K562 (cell line): Measurements from ENCODE around the gene FHDC1. TPM values are rescaled to one million over a fixed set of nuclear protein-coding genes. Genes with fewer than 3 reads are reported as not detected.

ENCODE experiments used
- ATAC-seq: fragments of 200-7000 bp; cut with Tn5 transposase; 3 replicates; pipeline ENCODE4 v1.9.1; 2020; ENCODE audit warnings: moderate library complexity
- BruUV-seq: library from RNA; stranded (reverse); fragments of 400-500 nt; replicated peaks from 2 replicates; lab custom pipeline; 2021; lab: Mats Ljungman, UMichigan
- CTCF ChIA-PET: fragments of 300-600 bp; formaldehyde crosslinking; extraction: SDS; loops from one replicate; lab custom pipeline; 2021; ENCODE audit warnings: low intra/inter-chr PET ratio; lab: Yijun Ruan, JAX
- POLR2A ChIA-PET: fragments of 300-600, 350-650 bp; sonication (Branson Sonifier 250); formaldehyde crosslinking; extraction: SDS; loops from one replicate; lab custom pipeline; 2021; ENCODE audit warnings: antibody characterized with exemption, inconsistent platforms; lab: Yijun Ruan, JAX
- DNase-seq, 4 experiments: peaks; one replicate each; pipeline versions ENCODE4 v3.0.0 to v3.0.0-alpha.2; 2011 to 2018; ENCODE audit warnings: low spot score in 3 of 4, mixed read lengths in 3 of 4; ENCODE audit errors: extremely low read depth in 1 of 4
- FAIRE-seq: peaks from 2 replicates; lab custom pipeline; 2011; peaks lifted over from hg19 to GRCh38; lab: Jason Lieb, UNC
- H2AFZ ChIP-seq: 2 replicates; pipeline ENCODE4 v1.6.0; 2011; ENCODE audit warnings: low read depth, low read length, control low read depth, inconsistent platforms
- H3K27ac ChIP-seq: fragments of 200-600 bp; 3 replicates; pipeline ENCODE4 v1.8.0; 2011; ENCODE audit warnings: low read depth, mild to moderate bottlenecking, control low read depth, inconsistent platforms, low read length, moderate library complexity, mixed read lengths; ENCODE audit errors: extremely low read depth
- H3K27me3 ChIP-seq, 2 experiments: fragments of 300-600 bp in 1 of 2; 2 replicates in 1 of 2; 3 replicates in 1 of 2; pipeline versions ENCODE4 v1.6.0 to v1.8.0; 2011; ENCODE audit warnings: inconsistent platforms in 2 of 2, low read length in 2 of 2, mild to moderate bottlenecking in 1 of 2, mixed read lengths in 1 of 2, moderate library complexity in 1 of 2; ENCODE audit not compliant: control insufficient read depth in 2 of 2, insufficient read depth in 2 of 2
- H3K36me3 ChIP-seq: fragments of 300-600 bp; 3 replicates; pipeline ENCODE4 v1.8.0; 2011; ENCODE audit warnings: mild to moderate bottlenecking, low read length, inconsistent platforms; ENCODE audit not compliant: control insufficient read depth, insufficient read depth
- H3K4me1 ChIP-seq, 2 experiments: fragments of 200-600 bp in 1 of 2; replicated peaks in 1 of 2; 2 replicates in 1 of 2; 3 replicates in 1 of 2; pipeline versions ENCODE4 v1.5.1 to v1.8.0; 2011; ENCODE audit warnings: inconsistent platforms in 2 of 2, low read length in 2 of 2, mild to moderate bottlenecking in 1 of 2, mixed read lengths in 1 of 2, moderate library complexity in 1 of 2; ENCODE audit not compliant: control insufficient read depth in 2 of 2, insufficient read depth in 2 of 2
- H3K4me2 ChIP-seq: 2 replicates; pipeline ENCODE4 v1.6.1; 2011; ENCODE audit warnings: low read length, control low read depth, inconsistent platforms, mixed read lengths; ENCODE audit not compliant: insufficient read depth
- H3K4me3 ChIP-seq: fragments of 200-600 bp; sonication (generic), shearing (Covaris generic); 2 replicates; pipeline ENCODE4 v1.5.1; 2016; ENCODE audit warnings: control low read depth, inconsistent platforms
- H3K79me2 ChIP-seq: fragments of 200-600 bp; 3 replicates; pipeline ENCODE4 v1.8.0; 2011; ENCODE audit warnings: low read length, inconsistent platforms; ENCODE audit not compliant: control insufficient read depth, insufficient read depth
- H3K9ac ChIP-seq, 2 experiments: 2 replicates each; pipeline versions ENCODE4 v1.6.0 to v1.6.1; 2011; ENCODE audit warnings: low read depth in 2 of 2, low read length in 2 of 2, control low read depth in 1 of 2, inconsistent platforms in 1 of 2, mild to moderate bottlenecking in 1 of 2, mixed read lengths in 1 of 2; ENCODE audit not compliant: insufficient read depth in 1 of 2
- H3K9me1 ChIP-seq: one replicate; pipeline ENCODE4 v1.6.0; 2011; ENCODE audit warnings: inconsistent platforms, mild to moderate bottlenecking, low read length, moderate library complexity; ENCODE audit not compliant: control insufficient read depth, insufficient read depth
- H3K9me3 ChIP-seq: replicated peaks from 2 replicates; pipeline ENCODE4 v1.5.1; 2011; ENCODE audit warnings: low read depth, low read length, inconsistent platforms; ENCODE audit not compliant: control insufficient read depth, insufficient read depth
- H4K20me1 ChIP-seq: replicated peaks from 2 replicates; pipeline ENCODE4 v1.6.1; 2011; ENCODE audit warnings: low read length, inconsistent platforms, mixed read lengths; ENCODE audit not compliant: control insufficient read depth, insufficient read depth
- CBX8 ChIP-seq: fragments of 200-600 bp; sonication (generic); IDR thresholded peaks from 2 replicates; pipeline ENCODE4 v1.6.1; 2012; ENCODE audit warnings: borderline replicate concordance, mixed run types, low read depth, mild to moderate bottlenecking, moderate library complexity, mixed read lengths, low read length, control low read depth, inconsistent platforms; ENCODE audit not compliant: poor library complexity, severe bottlenecking; ENCODE audit errors: extremely low read depth
- DPF2 ChIP-seq: fragments of 450-650 bp; IDR thresholded peaks from 2 replicates; pipeline ENCODE4 v1.6.1; 2016
- GABPB1 ChIP-seq: sonication (generic); formaldehyde crosslinking; IDR thresholded peaks from 2 replicates; pipeline ENCODE4 v1.8.0; 2022; ENCODE audit warnings: mild to moderate bottlenecking, missing genetic modification reagents
- HDAC8 ChIP-seq: fragments of 450-650 bp; IDR thresholded peaks from 2 replicates; pipeline ENCODE4 v1.6.1; 2016; ENCODE audit warnings: mild to moderate bottlenecking, missing genetic modification characterization, moderate library complexity, missing compliant biosample characterization
- JUNB ChIP-seq: fragments of 450-650 bp; formaldehyde crosslinking; conservative IDR thresholded peaks from 2 replicates; pipeline ENCODE4 v1.4.0; 2020; ENCODE audit warnings: mild to moderate bottlenecking
- KDM4B ChIP-seq, 2 experiments: fragments of 450-650 bp in 1 of 2; sonication (generic) in 1 of 2; IDR thresholded peaks; 2 replicates each; pipeline ENCODE4 v1.6.1; 2016 to 2017; ENCODE audit warnings: borderline replicate concordance in 2 of 2, antibody characterized with exemption in 1 of 2, low read depth in 1 of 2, mild to moderate bottlenecking in 1 of 2
- MAX ChIP-seq: sonication (generic); formaldehyde crosslinking; IDR thresholded peaks from 2 replicates; pipeline ENCODE4 v1.9.0; 2022; ENCODE audit warnings: mild to moderate bottlenecking, missing genetic modification reagents
- MEIS2 ChIP-seq: fragments of 450-650 bp; IDR thresholded peaks from 2 replicates; pipeline ENCODE4 v1.6.1; 2014; ENCODE audit warnings: mild to moderate bottlenecking; ENCODE audit not compliant: partially characterized antibody
- NFIC ChIP-seq: fragments of 450-650 bp; IDR thresholded peaks from 2 replicates; pipeline ENCODE4 v1.6.1; 2017; ENCODE audit warnings: mild to moderate bottlenecking, inconsistent platforms
- PURB ChIP-seq: sonication (generic); formaldehyde crosslinking; IDR thresholded peaks from 2 replicates; pipeline ENCODE4 v1.9.0; 2021; ENCODE audit warnings: low read depth, mild to moderate bottlenecking, missing genetic modification reagents
- RUNX1 ChIP-seq: sonication (generic); IDR thresholded peaks from 2 replicates; pipeline ENCODE4 v1.6.1; 2016; ENCODE audit warnings: antibody characterized with exemption, low read depth
- SAFB ChIP-seq: fragments of 200-400 bp; formaldehyde crosslinking; IDR thresholded peaks from 2 replicates; pipeline ENCODE4 v1.6.1; 2017; ENCODE audit warnings: low read depth, low read length, borderline replicate concordance
- SIN3A ChIP-seq, 2 experiments: fragments of 150-350 bp in 1 of 2; IDR thresholded peaks; 2 replicates each; pipeline ENCODE4 v1.6.1; 2011 to 2016; ENCODE audit warnings: borderline replicate concordance in 2 of 2, low read depth in 2 of 2, low read length in 2 of 2, mild to moderate bottlenecking in 2 of 2, moderate library complexity in 2 of 2; ENCODE audit not compliant: control insufficient read depth in 1 of 2
- SLC30A9 ChIP-seq: fragments of 250-450 bp; sonication (Bioruptor Pico); IDR thresholded peaks from 2 replicates; pipeline ENCODE4 v1.8.0; 2022; ENCODE audit warnings: mild to moderate bottlenecking, moderate library complexity
- SNRNP70 ChIP-seq: fragments of 200-400 bp; formaldehyde crosslinking; optimal IDR thresholded peaks from 2 replicates; pipeline ENCODE3; 2017; ENCODE audit warnings: low read depth, low read length
- SUPT5H ChIP-seq: fragments of 450-650 bp; IDR thresholded peaks from 2 replicates; pipeline ENCODE4 v1.6.1; 2016
- ZFX ChIP-seq: sonication (generic); formaldehyde crosslinking; IDR thresholded peaks from 2 replicates; pipeline ENCODE4 v1.8.0; 2022; ENCODE audit warnings: mild to moderate bottlenecking, missing genetic modification reagents, moderate library complexity
- ZNF280A ChIP-seq: fragments of 450-650 bp; IDR thresholded peaks from 2 replicates; pipeline ENCODE4 v1.6.1; 2018; ENCODE audit warnings: mild to moderate bottlenecking, low read depth; ENCODE audit not compliant: partially characterized antibody
- ZNF354B ChIP-seq: fragments of 250-450 bp; sonication (Bioruptor Pico); IDR thresholded peaks from 2 replicates; pipeline ENCODE4 v1.4.0; 2020
- ZNF655 ChIP-seq: fragments of 250-450 bp; sonication (Bioruptor Pico); IDR thresholded peaks from 2 replicates; pipeline ENCODE4 v1.5.0; 2021
- WGBS: fragments of 100-300 bp; shearing (Covaris generic); methylation state at CpG from one replicate; pipeline ENCODE4 v1.1.6; 2016; ENCODE audit warnings: low coverage, mixed read lengths; ENCODE audit not compliant: insufficient coverage; ENCODE audit errors: missing lambda C conversion rate; 5-methylcytosine and 5-hydroxymethylcytosine counted together
- in situ Hi-C: fragments of 300-500 bp; cut with MboI; formaldehyde crosslinking; loops from 4 replicates; pipeline ENCODE4 v1.15.0; 2018; ENCODE audit warnings: inconsistent platforms, mixed read lengths
- intact Hi-C: fragments of 100-400 bp; cut with micrococcal nuclease; formaldehyde crosslinking; loops from 2 replicates; pipeline ENCODE4 v1.14.2; 2022
- polyA plus RNA-seq, 8 experiments: library from polyadenylated mRNA; depleted of rRNA in 4 of 8; stranded (reverse) in 5 of 8; unstranded in 3 of 8; fragments of >200 nt; fragmentation: Nextera tagmentation in 2 of 8; fragmentation: Illumina TruSeq in 1 of 8; extraction: Ambion mirVana in 2 of 8; extraction: Trizol in 1 of 8; gene quantifications; 2 replicates each; pipeline versions ENCODE4 v1.2.1 to v1.2.3, GENCODE V29; 2011 to 2014; ENCODE audit warnings: inconsistent platforms in 1 of 8, missing spikeins in 1 of 8
- total RNA-seq, 7 experiments: library from RNA; depleted of rRNA in 6 of 7; stranded (reverse); fragments of >200 nt in 6 of 7; fragmentation: Illumina TruSeq in 2 of 7; extraction: Trizol in 2 of 7; gene quantifications; 2 replicates each; pipeline versions ENCODE4 v1.2.1 to v1.2.3, GENCODE V29; 2011 to 2021; ENCODE audit warnings: low replicate concordance in 1 of 7

The FHDC1 gene
- total and polyA plus RNA-seq, 9 of the 15 experiments (the other 6 are each of a cell fraction or from before 2014, with no cell fraction given): 0.01 to 0.43 (median 0.07) TPM

DNA sequence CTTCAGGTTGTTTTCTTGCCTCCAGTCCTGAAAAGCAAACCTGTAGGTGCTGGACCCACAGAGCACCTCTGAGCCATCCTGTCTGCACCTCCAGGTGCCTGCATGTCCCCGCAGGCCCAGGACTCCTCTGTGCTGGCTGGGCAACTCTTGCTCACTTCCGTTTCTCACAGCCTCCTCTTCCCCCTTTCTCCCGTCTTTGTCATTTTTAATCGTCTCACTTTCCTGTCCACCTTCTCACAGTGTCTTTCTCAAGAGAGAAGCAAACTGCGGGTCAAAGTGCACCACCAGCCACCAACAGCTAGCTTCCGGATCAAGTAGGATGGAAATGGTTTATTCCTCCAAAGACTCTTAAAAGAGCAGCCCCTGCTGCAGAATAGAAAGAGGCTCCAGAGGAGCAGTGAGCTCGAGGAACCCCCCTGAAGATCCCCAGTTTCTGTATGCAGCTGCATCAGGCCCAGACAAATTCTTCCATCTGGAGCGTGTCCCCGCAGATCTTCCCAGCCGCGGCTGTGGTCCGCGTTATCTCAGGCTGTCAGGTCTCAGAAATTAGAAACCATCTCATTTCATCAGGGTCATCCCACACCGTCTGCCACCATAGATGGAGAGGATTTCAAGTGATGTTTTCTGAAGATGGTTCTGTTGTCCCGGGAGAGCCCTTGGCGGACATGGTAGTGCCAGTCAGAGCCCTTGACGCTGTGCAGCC, 87.7 kb downstream of the FHDC1 start:
- ATAC-seq (peak; percentile 75), FAIRE-seq (peak; percentile 87), DNase-seq (peak; percentile 60 to 71 (median 67))
- Histone ChIP-seq H3K27me3 (peaks cover 0 to 41% of the 10 kb centered on the region in 2 experiments; a peak in 3 of 5 replicates), H3K9me1 (no peaks in the 10 kb centered on the region), H3K4me3 (no peak overlapping the region), H3K36me3 (no peaks in the 10 kb centered on the region), H2AFZ (peak overlapping the region; percentile 33; the same call in 1 of the 2 replicates), H3K9me3 (0 out of 2 replicates have a peak, but pooled peaks cover 3% of the 10 kb centered on the region), H4K20me1 (no peaks in the 10 kb centered on the region), H3K9ac (peak overlapping the region in 1 of 2 experiments; percentile 42; a peak in 2 of 4 replicates), H3K27ac (no peak overlapping the region), H3K4me2 (peak overlapping the region; percentile 59), H3K79me2 (no peaks in the 10 kb centered on the region), H3K4me1 (peaks cover 5 to 11% of the 10 kb centered on the region in 2 experiments; a peak in 3 of 5 replicates)
- POLR2A ChIA-PET: interaction anchor here (0.7 kb wide), 1 partner anchor 104 kb away, joined by 3 read pairs; no protein-coding TSS in a partner anchor
- CTCF ChIA-PET: no interaction called here
- under 1% methylated on average over 17 of the region's 17 CpGs for WGBS
- intact Hi-C loops: no loop called here
- no TSS peak for BruUV-seq
- in situ Hi-C loops: no loop called here
- TF ChIP-seq MEIS2 (peak; percentile 32), RUNX1 (no peak), PURB (CRISPR knock-in tag) (no peak), ZNF354B (CRISPR knock-in tag) (no peak), DPF2 (0 out of 2 replicates have a peak, but pooled peaks have one; percentile 55), CBX8 (no peak), SUPT5H (no peak), MAX (CRISPR knock-in tag) (no peak), JUNB (CRISPR knock-in tag) (no peak), NFIC (peak; percentile 71), SAFB (no peak), ZNF655 (CRISPR knock-in tag) (no peak), ZNF280A (no peak), HDAC8 (tag) (no peak), SLC30A9 (CRISPR knock-in tag) (no peak), KDM4B (IDR thresholded peaks at IDR 0.05; ENCODE audit: borderline replicate concordance in 2 of 2, low read depth in 1 of 2) (no peak), SIN3A (IDR thresholded peaks at IDR 0.05; ENCODE audit: borderline replicate concordance in 2 of 2, control insufficient read depth in 1 of 2, low read depth in 2 of 2, low read length in 2 of 2) (no peak), GABPB1 (peak; percentile 61), SNRNP70 (no peak), ZFX (CRISPR knock-in tag) (no peak; the same call in 1 of the 2 replicates)
